KMS-11 (cell line): ENCODE measurements around the gene RFC3.

ENCODE experiments used
- H2AFZ ChIP-seq: fragments of 200-600 bp; sonication (generic); 2 replicates; pipeline ENCODE4 v1.6.1; 2016; ENCODE audit warnings: antibody characterized with exemption, mixed run types, low read depth
- H3K27ac ChIP-seq: fragments of 200-600 bp; sonication (generic); 2 replicates; pipeline ENCODE4 v1.6.1; 2016; ENCODE audit warnings: mild to moderate bottlenecking, mixed run types
- H3K27me3 ChIP-seq: fragments of 200-600 bp; sonication (generic); 2 replicates; pipeline ENCODE4 v1.6.1; 2017; ENCODE audit warnings: mild to moderate bottlenecking, low read depth, mixed run types, moderate library complexity; ENCODE audit not compliant: insufficient read depth
- H3K36me3 ChIP-seq: fragments of 200-600 bp; sonication (generic); 2 replicates; pipeline ENCODE4 v1.6.1; 2017; ENCODE audit warnings: mild to moderate bottlenecking, mixed run types; ENCODE audit not compliant: insufficient read depth
- H3K4me1 ChIP-seq: fragments of 200-600 bp; sonication (generic); 2 replicates; pipeline ENCODE4 v1.6.1; 2016; ENCODE audit warnings: mild to moderate bottlenecking, low read depth, mixed run types; ENCODE audit not compliant: poor library complexity, severe bottlenecking
- H3K4me2 ChIP-seq: fragments of 200-600 bp; sonication (generic); 2 replicates; pipeline ENCODE4 v1.7.0; 2016; ENCODE audit warnings: mild to moderate bottlenecking, mixed run types
- H3K4me3 ChIP-seq: fragments of 200-600 bp; sonication (generic); IDR thresholded peaks from 2 replicates; pipeline ENCODE4 v1.6.1; 2017; ENCODE audit warnings: low read depth, low read length, mixed read lengths; ENCODE audit not compliant: insufficient read depth
- H3K79me2 ChIP-seq: fragments of 200-600 bp; sonication (generic); 2 replicates; pipeline ENCODE4 v1.6.1; 2016; ENCODE audit warnings: low read depth, mixed run types; ENCODE audit not compliant: insufficient read depth
- H3K9ac ChIP-seq: fragments of 200-600 bp; sonication (generic); 2 replicates; pipeline ENCODE4 v1.6.1; 2016; ENCODE audit warnings: mild to moderate bottlenecking, mixed run types
- H4K20me1 ChIP-seq: fragments of 200-600 bp; sonication (generic); 2 replicates; pipeline ENCODE4 v1.6.1; 2016; ENCODE audit warnings: mild to moderate bottlenecking, mixed run types; ENCODE audit not compliant: insufficient read depth
- TF ChIP-seq, protein P1 (sequence below): fragments of 200-600 bp; sonication (generic); conservative IDR thresholded peaks from 2 replicates; pipeline ENCODE4 v1.6.1; 2017; ENCODE audit warnings: low read depth, mild to moderate bottlenecking, antibody characterized with exemption, low read length, moderate library complexity, mixed read lengths

RFC3 gene

GRCh38 chr13:33846303-33847062 lies 28.5 kb downstream of the RFC3 start:
- Histone ChIP-seq H3K79me2 (no peaks in the 10 kb centered on the region), H3K27me3 (no peaks in the 10 kb centered on the region), H3K36me3 (no peaks in the 10 kb centered on the region), H3K4me2 (no peak overlapping the region), H3K9ac (no peak overlapping the region), H4K20me1 (no peaks in the 10 kb centered on the region), H3K4me1 (no peaks in the 10 kb centered on the region), H3K27ac (no peak overlapping the region), H3K4me3 (no peak overlapping the region), H2AFZ (no peak overlapping the region)
- TF ChIP-seq, protein P1, sequence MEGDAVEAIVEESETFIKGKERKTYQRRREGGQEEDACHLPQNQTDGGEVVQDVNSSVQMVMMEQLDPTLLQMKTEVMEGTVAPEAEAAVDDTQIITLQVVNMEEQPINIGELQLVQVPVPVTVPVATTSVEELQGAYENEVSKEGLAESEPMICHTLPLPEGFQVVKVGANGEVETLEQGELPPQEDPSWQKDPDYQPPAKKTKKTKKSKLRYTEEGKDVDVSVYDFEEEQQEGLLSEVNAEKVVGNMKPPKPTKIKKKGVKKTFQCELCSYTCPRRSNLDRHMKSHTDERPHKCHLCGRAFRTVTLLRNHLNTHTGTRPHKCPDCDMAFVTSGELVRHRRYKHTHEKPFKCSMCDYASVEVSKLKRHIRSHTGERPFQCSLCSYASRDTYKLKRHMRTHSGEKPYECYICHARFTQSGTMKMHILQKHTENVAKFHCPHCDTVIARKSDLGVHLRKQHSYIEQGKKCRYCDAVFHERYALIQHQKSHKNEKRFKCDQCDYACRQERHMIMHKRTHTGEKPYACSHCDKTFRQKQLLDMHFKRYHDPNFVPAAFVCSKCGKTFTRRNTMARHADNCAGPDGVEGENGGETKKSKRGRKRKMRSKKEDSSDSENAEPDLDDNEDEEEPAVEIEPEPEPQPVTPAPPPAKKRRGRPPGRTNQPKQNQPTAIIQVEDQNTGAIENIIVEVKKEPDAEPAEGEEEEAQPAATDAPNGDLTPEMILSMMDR = no peak

DNA sequence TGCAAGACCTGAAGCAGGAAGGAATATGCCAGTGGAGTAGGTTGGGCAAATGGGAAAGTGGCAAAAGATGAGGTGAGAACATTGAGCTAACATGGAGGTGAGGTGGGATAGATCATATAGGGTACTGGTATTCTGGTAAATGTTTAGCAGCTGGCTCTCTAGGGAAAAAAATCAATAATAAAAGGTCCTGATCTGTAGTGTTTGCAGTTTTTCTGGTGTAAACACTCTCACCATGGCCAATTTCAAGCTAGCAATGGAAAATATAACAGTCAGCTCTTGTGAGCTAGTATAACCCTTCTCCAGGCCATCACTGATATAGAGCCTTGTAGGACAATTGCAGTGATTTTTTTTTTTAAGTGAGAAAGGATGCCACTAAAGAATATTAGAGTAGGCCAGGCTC lies 31.3 kb downstream of the RFC3 start:
- no peak overlapping the region for H3K4me2 ChIP-seq
- TF ChIP-seq, protein P1 = no peak
- no peak overlapping the region for H2AFZ ChIP-seq
- no peaks in the 10 kb centered on the region for H3K79me2 ChIP-seq
- H3K9ac ChIP-seq = no peak overlapping the region
- no peaks in the 10 kb centered on the region for H4K20me1 ChIP-seq
- H3K4me3 ChIP-seq = no peak overlapping the region
- no peaks in the 10 kb centered on the region for H3K27me3 ChIP-seq
- H3K4me1 ChIP-seq = no peaks in the 10 kb centered on the region
- no peak overlapping the region for H3K27ac ChIP-seq
- no peaks in the 10 kb centered on the region for H3K36me3 ChIP-seq

DNA sequence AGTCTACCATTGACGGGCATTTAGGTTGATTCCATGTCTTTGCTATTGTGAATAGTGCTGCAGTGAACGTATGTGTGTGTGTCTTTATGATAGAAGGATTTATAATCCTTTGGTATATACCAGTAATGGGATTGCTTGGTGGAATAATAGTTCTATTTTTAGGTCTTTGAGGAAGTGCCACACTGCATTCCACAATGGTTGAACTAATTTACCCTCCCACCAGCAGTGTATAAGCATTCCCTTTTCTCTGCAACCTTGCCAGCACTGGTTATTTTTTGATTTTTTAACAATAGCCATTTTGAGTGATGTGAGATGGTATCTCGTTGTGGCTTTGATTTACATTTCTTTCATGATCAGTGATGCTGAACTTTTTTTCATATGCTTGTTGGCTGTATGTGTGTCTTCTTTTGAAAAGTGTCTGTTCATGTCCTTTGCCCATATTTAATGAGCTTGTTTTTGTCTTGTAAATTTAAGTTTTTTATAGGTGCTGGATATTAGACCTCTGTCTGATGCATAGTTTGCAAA lies 37.5 kb downstream of the RFC3 start:
- H3K79me2 ChIP-seq = no peaks in the 10 kb centered on the region
- H3K4me3 ChIP-seq = no peak overlapping the region
- no peak overlapping the region for H3K27ac ChIP-seq
- H3K27me3 ChIP-seq = no peaks in the 10 kb centered on the region
- no peak overlapping the region for H3K4me2 ChIP-seq
- no peaks in the 10 kb centered on the region for H3K36me3 ChIP-seq
- TF ChIP-seq, protein P1 = no peak
- H3K9ac ChIP-seq = no peak overlapping the region
- H2AFZ ChIP-seq = no peak overlapping the region
- no peaks in the 10 kb centered on the region for H3K4me1 ChIP-seq
- H4K20me1 ChIP-seq = no peaks in the 10 kb centered on the region

DNA sequence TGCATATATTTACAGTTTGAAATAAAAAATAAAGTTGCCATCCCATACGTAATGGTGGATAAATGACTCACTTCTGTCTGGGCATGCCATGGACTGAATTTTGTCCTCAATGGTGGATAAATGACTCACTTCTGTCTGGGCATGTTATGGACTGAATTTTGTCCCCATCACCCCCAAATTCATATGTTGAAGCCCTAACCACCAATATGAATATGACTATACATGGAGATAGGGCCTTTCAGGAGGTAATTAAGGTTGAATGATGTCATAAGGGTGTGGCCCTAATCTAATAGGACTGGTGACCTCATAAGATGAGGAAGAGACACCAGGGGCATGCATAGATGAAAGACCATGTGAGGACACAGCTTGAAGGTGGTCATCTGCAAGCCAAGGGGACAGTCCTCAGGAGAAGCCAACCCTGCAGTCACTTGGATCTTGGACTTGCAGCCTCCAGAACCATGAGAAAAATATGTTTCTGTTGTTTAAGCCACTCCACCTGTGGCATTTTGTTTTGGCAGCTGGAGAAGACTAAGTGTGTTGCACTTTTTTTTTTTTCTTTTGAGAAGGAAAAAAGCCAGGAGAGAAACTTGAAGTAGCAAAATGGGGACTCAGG lies 41.8 kb downstream of the RFC3 start:
- Histone ChIP-seq H3K27me3 (no peaks in the 10 kb centered on the region), H4K20me1 (no peaks in the 10 kb centered on the region), H3K4me3 (no peak overlapping the region), H3K9ac (no peak overlapping the region), H3K27ac (no peak overlapping the region), H2AFZ (no peak overlapping the region), H3K4me1 (no peaks in the 10 kb centered on the region), H3K4me2 (no peak overlapping the region), H3K36me3 (no peaks in the 10 kb centered on the region), H3K79me2 (no peaks in the 10 kb centered on the region)
- TF ChIP-seq, protein P1 = no peak
